K562 (cell line): ENCODE data around the gene PLEKHM3. TPM values are rescaled to one million over a fixed set of nuclear protein-coding genes. Genes with fewer than 3 reads are reported as not detected.
A peak's percentile ranks its signal among the peaks of the same experiment; 100 is the strongest.

Experiments used
- CBX2 ChIP-seq: fragments of 200-600 bp; sonication (generic); IDR thresholded peaks from one replicate; pipeline ENCODE4 v1.6.1; 2012; ENCODE audit warnings: mild to moderate bottlenecking, low read length, inconsistent platforms; ENCODE audit not compliant: insufficient read depth, poor library complexity, severe bottlenecking
- ERF ChIP-seq: fragments of 450-650 bp; formaldehyde crosslinking; IDR thresholded peaks from 2 replicates; pipeline ENCODE4 v1.4.0; 2020; ENCODE audit warnings: mild to moderate bottlenecking, mixed read lengths
- ESRRA ChIP-seq: fragments of 450-650 bp; IDR thresholded peaks from 2 replicates; pipeline ENCODE4 v1.6.1; 2014; ENCODE audit warnings: low read depth, mild to moderate bottlenecking, moderate library complexity, borderline replicate concordance
- FUS ChIP-seq: fragments of 200-400 bp; formaldehyde crosslinking; optimal IDR thresholded peaks from 2 replicates; pipeline ENCODE3; 2017; ENCODE audit warnings: low read depth, low read length
- HDGF ChIP-seq: fragments of 450-650 bp; IDR thresholded peaks from 2 replicates; pipeline ENCODE4 v1.6.1; 2016
- IRF1 ChIP-seq: sonication (generic); formaldehyde crosslinking; IDR thresholded peaks from 2 replicates; pipeline ENCODE4 v1.8.0; 2022; ENCODE audit warnings: missing genetic modification reagents, mild to moderate bottlenecking, borderline replicate concordance
- KAT8 ChIP-seq: fragments of 450-650 bp; IDR thresholded peaks from 2 replicates; pipeline ENCODE4 v1.6.1; 2016; ENCODE audit warnings: low read depth, mild to moderate bottlenecking
- MAFF ChIP-seq: IDR thresholded peaks from 2 replicates; pipeline ENCODE4 v1.6.1; 2012; ENCODE audit warnings: low read length, improper control_type of control experiment
- MLLT1 ChIP-seq, 2 experiments: fragments of 450-650 bp; IDR thresholded peaks; 2 replicates each; pipeline ENCODE4 v1.6.1; 2016
- NR2F6 ChIP-seq: fragments of 450-650 bp; formaldehyde crosslinking; IDR thresholded peaks from 2 replicates; pipeline ENCODE4 v1.4.0; 2020; ENCODE audit warnings: mild to moderate bottlenecking
- PREB ChIP-seq: sonication (generic); formaldehyde crosslinking; IDR thresholded peaks from 2 replicates; pipeline ENCODE4 v1.8.1; 2023; ENCODE audit warnings: mild to moderate bottlenecking, missing genetic modification reagents
- PRMT5 ChIP-seq: sonication (generic); formaldehyde crosslinking; IDR thresholded peaks from 2 replicates; pipeline ENCODE4 v1.5.0; 2020; ENCODE audit warnings: missing genetic modification reagents
- RFX5 ChIP-seq: IDR thresholded peaks from 2 replicates; pipeline ENCODE4 v1.6.1; 2011; ENCODE audit warnings: low read depth, mild to moderate bottlenecking, improper control_type of control experiment, low read length
- SRSF7 ChIP-seq: fragments of 200-400 bp; formaldehyde crosslinking; optimal IDR thresholded peaks from 2 replicates; pipeline ENCODE3; 2017; ENCODE audit warnings: mild to moderate bottlenecking, low read depth, low read length
- STAT5B ChIP-seq: fragments of 250-450 bp; sonication (Bioruptor Pico); IDR thresholded peaks from 2 replicates; pipeline ENCODE4 v1.8.0; 2021; ENCODE audit warnings: mild to moderate bottlenecking, inconsistent platforms
- TARDBP ChIP-seq: fragments of 450-650 bp; IDR thresholded peaks from 2 replicates; pipeline ENCODE4 v1.6.1; 2016
- TCF3 ChIP-seq: sonication (generic); formaldehyde crosslinking; IDR thresholded peaks from 2 replicates; pipeline ENCODE4 v1.4.0; 2020; ENCODE audit warnings: mild to moderate bottlenecking, missing genetic modification reagents
- YBX1 ChIP-seq: fragments of 450-650 bp; IDR thresholded peaks from 2 replicates; pipeline ENCODE4 v1.7.1; 2016; ENCODE audit warnings: mild to moderate bottlenecking
- ZBTB9 ChIP-seq: fragments of 450-650 bp; formaldehyde crosslinking; IDR thresholded peaks from 2 replicates; pipeline ENCODE4 v1.4.0; 2020; ENCODE audit warnings: mild to moderate bottlenecking, moderate library complexity
- ZFP91 ChIP-seq: sonication (generic); formaldehyde crosslinking; IDR thresholded peaks from 2 replicates; pipeline ENCODE4 v1.8.0; 2022; ENCODE audit warnings: mild to moderate bottlenecking, missing genetic modification reagents
- ZNF124 ChIP-seq: sonication (generic); formaldehyde crosslinking; IDR thresholded peaks from 2 replicates; pipeline ENCODE4 v1.8.1; 2022; ENCODE audit warnings: missing genetic modification reagents
- ZNF316 ChIP-seq: fragments of 450-650 bp; IDR thresholded peaks from 2 replicates; pipeline ENCODE4 v1.6.1; 2016
- ZNF384 ChIP-seq: IDR thresholded peaks from 2 replicates; pipeline ENCODE4 v1.6.1; 2012; ENCODE audit warnings: low read depth, low read length, improper control_type of control experiment
- ZNF668 ChIP-seq: fragments of 250-450 bp; sonication (Bioruptor Pico); IDR thresholded peaks from 2 replicates; pipeline ENCODE4 v1.8.0; 2022; ENCODE audit warnings: mild to moderate bottlenecking, inconsistent platforms
- ZNF696 ChIP-seq: fragments of 250-450 bp; sonication (Bioruptor Pico); conservative IDR thresholded peaks from 2 replicates; pipeline ENCODE4 v1.4.0; 2020; ENCODE audit warnings: mild to moderate bottlenecking, moderate library complexity
- polyA plus RNA-seq, 8 experiments: library from polyadenylated mRNA; depleted of rRNA in 4 of 8; stranded (reverse) in 5 of 8; unstranded in 3 of 8; fragments of >200 nt; fragmentation: Nextera tagmentation in 2 of 8; fragmentation: Illumina TruSeq in 1 of 8; extraction: Ambion mirVana in 2 of 8; extraction: Trizol in 1 of 8; gene quantifications; 2 replicates each; pipeline versions ENCODE4 v1.2.1 to v1.2.3, GENCODE V29; 2011 to 2014; ENCODE audit warnings: inconsistent platforms in 1 of 8, missing spikeins in 1 of 8
- total RNA-seq, 7 experiments: library from RNA; depleted of rRNA in 6 of 7; stranded (reverse); fragments of >200 nt in 6 of 7; fragmentation: Illumina TruSeq in 2 of 7; extraction: Trizol in 2 of 7; gene quantifications; 2 replicates each; pipeline versions ENCODE4 v1.2.1 to v1.2.3, GENCODE V29; 2011 to 2021; ENCODE audit warnings: low replicate concordance in 1 of 7

PLEKHM3 gene
- total and polyA plus RNA-seq, 9 of the 15 experiments (the other 6 are each of a cell fraction or from before 2014, with no cell fraction given), result 0.24 to 1.6 (median 1.0) TPM

- no peak for TF ChIP-seq ZFP91 (CRISPR knock-in tag)
- TF ChIP-seq HDGF, result no peak
- TF ChIP-seq NR2F6 (CRISPR knock-in tag), result no peak
- no peak for TF ChIP-seq ZNF668
- TF ChIP-seq ZNF124, result no peak
- peak; percentile 4; the same call in 1 of the 2 replicates for TF ChIP-seq ZNF384
- no peak for TF ChIP-seq TCF3
- TF ChIP-seq PREB, result no peak
- no peak for TF ChIP-seq SRSF7
- no peak for TF ChIP-seq ZBTB9 (CRISPR knock-in tag)
- no peak for TF ChIP-seq STAT5B
- TF ChIP-seq TARDBP, result no peak
- peak; percentile 80 for TF ChIP-seq ZNF316
- TF ChIP-seq FUS, result no peak
- peak; percentile 89; the same call in 1 of the 2 replicates for TF ChIP-seq ESRRA
- TF ChIP-seq RFX5, result no peak
- TF ChIP-seq KAT8, result no peak
- no peak for TF ChIP-seq CBX2
- TF ChIP-seq IRF1 (CRISPR knock-in tag), result no peak
- no peak for TF ChIP-seq ZNF696 (CRISPR knock-in tag)
- peak in 1 of 2 experiments; percentile 83; a peak in 2 of 4 replicates for TF ChIP-seq MLLT1 (IDR thresholded peaks at IDR 0.05)
- no peak for TF ChIP-seq YBX1
- no peak for TF ChIP-seq ERF (CRISPR knock-in tag)
- peak; percentile 85 for TF ChIP-seq MAFF
- TF ChIP-seq PRMT5, result no peak
Measured at GRCh38 chr2:208064220-208064961, 39.1 kb upstream of the PLEKHM3 start (continued).
